ENCODE results near the gene FASLG.

DNA sequence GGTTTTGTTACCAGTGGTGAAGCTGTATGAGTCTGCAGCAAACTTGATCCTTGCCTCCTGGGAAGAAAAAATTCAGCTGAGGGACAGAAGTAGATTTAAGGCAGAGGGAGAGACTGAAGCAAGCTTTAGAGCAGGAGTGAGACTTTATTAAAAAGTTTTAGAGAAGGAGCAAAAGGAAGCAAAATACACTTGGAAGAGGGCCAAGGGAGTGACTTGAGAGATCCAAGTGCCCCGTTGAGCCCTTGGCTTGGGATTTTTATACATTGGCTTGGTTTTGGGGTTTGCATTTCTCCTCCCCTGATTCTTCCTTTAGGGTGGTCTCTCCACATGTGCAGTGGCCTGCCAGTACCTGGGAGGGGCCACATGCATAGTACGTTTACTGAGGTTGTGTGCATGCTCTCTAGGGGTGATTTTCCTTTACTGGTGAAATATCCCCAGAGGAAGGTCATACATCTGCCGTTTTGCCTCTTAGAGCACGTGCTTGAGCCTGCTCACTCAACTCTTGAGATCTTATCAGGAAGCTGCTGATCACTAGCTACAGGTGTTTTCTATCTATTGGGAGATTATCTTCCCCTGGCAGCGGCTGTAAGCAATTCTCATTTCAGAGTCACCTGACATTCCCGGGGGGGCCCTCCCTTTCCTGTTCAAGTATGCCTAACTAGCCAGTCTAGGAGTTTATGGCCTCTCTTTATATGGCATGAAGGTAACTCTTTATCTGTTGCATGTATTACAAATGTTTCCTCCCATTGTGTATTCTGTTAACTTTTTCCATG, 20.3 kb downstream of the FASLG start:
- TF ChIP-seq POLR2AphosphoS5 (IDR thresholded peaks at IDR 0.05; ENCODE audit: low read depth, low read length) (no peak), POLR2A (IDR thresholded peaks at IDR 0.05; ENCODE audit: low read depth, low read length) (no peak), TAF1 (IDR thresholded peaks at IDR 0.05; ENCODE audit: low read depth, low read length) (no peak)
